ENCODE measurements around the gene KIF2A.

GRCh38 chr5:62312674-62313073, 6.7 kb downstream of the KIF2A start:
- TF ChIP-seq CTCF (IDR thresholded peaks at IDR 0.05; ENCODE audit: low read length) = no peak
- no peak for TF ChIP-seq EZH2 (IDR thresholded peaks at IDR 0.05; ENCODE audit: borderline replicate concordance, low read length)

Measured in OCI-LY1 (cell line).